Lower leg skin (tissue), 3 donors: ENCODE results near the gene APOC3.

ENCODE experiments used
- CTCF ChIP-seq, 3 donors: fragments of 450-650 bp; IDR thresholded peaks; one replicate each; pipeline ENCODE4 v1.5.1; 2016; ENCODE audit warnings: antibody characterized with exemption in 3 of 3, mild to moderate bottlenecking in 3 of 3, moderate library complexity in 2 of 3
- POLR2A ChIP-seq, 2 donors: fragments of 450-650 bp; IDR thresholded peaks; one replicate each; pipeline ENCODE4 v1.6.1; 2016 to 2017; ENCODE audit warnings: antibody characterized with exemption in 2 of 2, mild to moderate bottlenecking in 1 of 2, moderate library complexity in 1 of 2

GRCh38 chr11:116786326-116786725, 43.4 kb upstream of the APOC3 start:
- TF ChIP-seq CTCF (IDR thresholded peaks at IDR 0.05): no peak
- no peak for TF ChIP-seq POLR2A (IDR thresholded peaks at IDR 0.05)
